Activated naive CD4-positive, alpha-beta T cell treated with anti-CD3 and anti-CD28 coated beads for 36 hours (primary cell): Measurements from ENCODE around the gene SGCA. TPM values are rescaled to one million over a fixed set of nuclear protein-coding genes. Genes with fewer than 3 reads are reported as not detected.
A peak's percentile ranks its signal among the peaks of the same experiment; 100 is the strongest.

Source experiments
- CTCF ChIA-PET: fragments of 350-600 bp; sonication (Branson Sonifier 250); formaldehyde crosslinking; loops from one replicate; lab custom pipeline; 2021; ENCODE audit warnings: antibody characterized with exemption; lab: Charles Lee
- DNase-seq: peaks from one replicate; pipeline ENCODE4 v3.0.0-alpha.2; 2020
- H3K27ac Mint-ChIP-seq: one replicate; pipeline ENCODE4 v1.8.0; 2021; ENCODE audit warnings: mild to moderate bottlenecking, mixed read lengths
- H3K27me3 Mint-ChIP-seq: one replicate; pipeline ENCODE4 v1.8.0; 2021; ENCODE audit warnings: low read depth, mixed read lengths
- H3K36me3 Mint-ChIP-seq: one replicate; pipeline ENCODE4 v1.8.0; 2021; ENCODE audit warnings: low read depth, mixed read lengths
- H3K4me1 Mint-ChIP-seq: one replicate; pipeline ENCODE4 v1.8.0; 2021; ENCODE audit warnings: low read depth, mixed read lengths
- H3K4me3 Mint-ChIP-seq: one replicate; pipeline ENCODE4 v1.8.0; 2021; ENCODE audit warnings: mild to moderate bottlenecking, moderate library complexity, mixed read lengths
- H3K9me3 Mint-ChIP-seq: one replicate; pipeline ENCODE4 v1.8.0; 2021; ENCODE audit warnings: mixed read lengths
- intact Hi-C: fragments of 100-400 bp; cut with micrococcal nuclease; formaldehyde crosslinking; loops from one replicate; pipeline ENCODE4 v1.15.1; 2023
- total RNA-seq, 2 experiments: library from RNA; stranded (reverse); gene quantifications; one replicate each; pipeline ENCODE4 v1.2.3, GENCODE V29; 2021

SGCA gene
- total RNA-seq, 2 experiments from 2014 or later: 0.14 TPM; not detected in 1

DNA sequence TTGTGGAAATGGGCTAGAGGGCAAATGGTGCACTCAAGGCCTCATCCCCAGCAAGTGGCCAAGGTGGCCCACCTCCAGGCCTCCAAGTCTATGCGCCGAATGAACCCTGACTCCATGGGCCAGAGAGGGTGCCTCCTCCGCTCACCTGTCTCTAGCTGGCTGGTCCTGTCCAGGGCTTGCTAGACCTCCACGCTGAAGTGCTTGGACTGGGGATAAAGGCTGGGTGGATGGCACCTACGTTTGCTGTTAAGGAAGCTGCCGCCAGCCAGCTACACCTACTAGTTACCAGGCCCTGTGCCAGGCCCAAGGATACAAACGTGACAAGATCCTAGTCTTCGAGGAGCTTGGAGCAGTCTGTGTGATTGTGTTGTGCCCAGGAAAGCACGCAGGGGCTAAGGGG lies 739 bp upstream of the SGCA start:
- intact Hi-C loops: no loop called here
- Mint-ChIP-seq H3K27ac (no peak overlapping the region), H3K36me3 (no peaks in the 10 kb centered on the region), H3K4me1 (peaks cover 41% of the 10 kb centered on the region), H3K27me3 (no peaks in the 10 kb centered on the region), H3K9me3 (no peaks in the 10 kb centered on the region), H3K4me3 (no peak overlapping the region)
- CTCF ChIA-PET: interaction anchor here (1.3 to 2.2 kb wide), 3 partner anchors 9 to 197 kb away, joined by 3 to 8 read pairs (median 3); no protein-coding TSS in a partner anchor
- no peak for DNase-seq

DNA sequence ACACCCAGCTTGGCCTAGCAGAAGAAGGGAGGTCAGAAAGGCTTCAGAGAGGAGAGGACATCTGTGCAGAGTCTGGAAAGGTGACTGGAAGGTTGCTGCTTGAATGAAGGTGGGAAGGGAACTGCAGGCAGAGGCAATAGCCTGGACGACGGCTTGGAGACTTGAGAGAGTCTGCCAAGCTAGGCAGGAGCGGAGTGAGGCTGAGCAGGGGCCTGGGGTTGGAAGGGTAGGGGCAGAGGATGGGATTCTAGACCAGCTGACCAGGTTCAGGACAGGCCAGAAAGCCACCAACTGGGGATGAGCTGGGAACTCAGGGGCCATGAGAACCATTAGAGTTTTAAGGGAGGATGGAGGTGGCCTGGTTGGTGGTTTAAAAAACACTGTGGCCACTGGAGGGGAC lies 339 bp upstream of the SGCA start:
- H3K4me1 Mint-ChIP-seq: peaks cover 41% of the 10 kb centered on the region
- H3K4me3 Mint-ChIP-seq: no peak overlapping the region
- H3K36me3 Mint-ChIP-seq: no peaks in the 10 kb centered on the region
- H3K27ac Mint-ChIP-seq: no peak overlapping the region
- CTCF ChIA-PET: interaction anchor here (1.3 to 2.2 kb wide), 3 partner anchors 8 to 197 kb away, joined by 3 to 8 read pairs (median 3); no protein-coding TSS in a partner anchor
- intact Hi-C loops: no loop called here
- DNase-seq: no peak
- no peaks in the 10 kb centered on the region for H3K27me3 Mint-ChIP-seq
- H3K9me3 Mint-ChIP-seq: no peaks in the 10 kb centered on the region

DNA sequence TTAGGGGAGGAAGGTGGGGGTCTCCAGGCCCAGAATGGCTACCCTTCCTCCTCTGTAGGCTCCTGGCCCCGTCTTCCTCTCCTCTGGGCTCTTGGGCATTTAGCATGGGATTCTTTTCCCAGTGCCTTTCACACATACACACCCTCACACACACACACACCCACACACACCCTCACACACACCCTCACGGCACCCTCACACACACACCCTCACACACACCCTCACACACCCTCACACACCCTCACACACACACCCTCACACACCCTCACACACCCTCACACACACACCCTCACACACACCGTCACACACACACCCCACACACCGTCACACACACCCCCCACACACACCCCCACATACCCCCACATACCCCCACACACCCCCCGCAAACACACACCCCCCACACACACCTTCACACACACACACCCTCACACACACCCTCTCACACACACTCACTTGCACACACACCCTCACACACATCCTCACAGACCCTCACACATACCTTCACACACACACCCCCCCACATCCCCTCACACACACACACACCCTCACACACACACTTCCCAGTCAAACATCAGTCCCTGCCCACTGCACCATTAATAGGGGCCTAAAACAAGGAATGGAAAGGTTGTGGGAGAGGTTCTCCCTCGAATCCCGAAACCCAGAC lies 845 bp downstream of the SGCA start:
- H3K4me3 Mint-ChIP-seq: no peak overlapping the region
- CTCF ChIA-PET: no interaction called here
- H3K36me3 Mint-ChIP-seq: no peaks in the 10 kb centered on the region
- H3K9me3 Mint-ChIP-seq: no peaks in the 10 kb centered on the region
- no peak overlapping the region for H3K27ac Mint-ChIP-seq
- no peaks in the 10 kb centered on the region for H3K27me3 Mint-ChIP-seq
- no peak for DNase-seq
- peaks cover 32% of the 10 kb centered on the region for H3K4me1 Mint-ChIP-seq
- intact Hi-C loops: no loop called here

DNA sequence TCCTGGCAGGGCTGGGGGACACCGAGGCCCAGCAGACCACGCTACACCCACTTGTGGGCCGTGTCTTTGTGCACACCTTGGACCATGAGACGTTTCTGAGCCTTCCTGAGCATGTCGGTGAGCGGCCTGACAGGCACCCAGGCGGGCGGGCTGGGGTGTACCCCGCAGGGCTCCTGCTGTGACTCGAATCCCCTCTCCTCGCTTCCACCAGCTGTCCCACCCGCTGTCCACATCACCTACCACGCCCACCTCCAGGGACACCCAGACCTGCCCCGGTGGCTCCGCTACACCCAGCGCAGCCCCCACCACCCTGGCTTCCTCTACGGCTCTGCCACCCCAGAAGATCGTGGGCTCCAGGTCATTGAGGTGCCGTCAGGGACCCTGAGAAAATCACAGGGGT lies 1.6 kb downstream of the SGCA start:
- CTCF ChIA-PET: interaction anchor here (1.3 to 3.4 kb wide), 3 partner anchors 11 to 130 kb away, joined by 4 to 44 read pairs (median 6); no protein-coding TSS in a partner anchor
- intact Hi-C loops: no loop called here
- no peaks in the 10 kb centered on the region for H3K36me3 Mint-ChIP-seq

DNA sequence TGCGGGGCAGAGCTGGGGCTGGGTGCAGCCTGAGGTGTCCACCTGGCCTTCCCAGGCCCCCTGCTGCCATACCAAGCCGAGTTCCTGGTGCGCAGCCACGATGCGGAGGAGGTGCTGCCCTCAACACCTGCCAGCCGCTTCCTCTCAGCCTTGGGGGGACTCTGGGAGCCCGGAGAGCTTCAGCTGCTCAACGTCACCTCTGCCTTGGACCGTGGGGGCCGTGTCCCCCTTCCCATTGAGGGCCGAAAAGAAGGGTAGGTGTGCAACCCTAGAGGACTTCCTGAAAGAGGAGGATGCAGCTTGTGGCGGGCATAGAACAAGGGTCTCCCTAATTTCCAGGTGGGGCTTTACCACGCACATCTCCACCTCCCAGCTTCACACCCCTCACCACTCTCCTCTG lies 2.5 kb downstream of the SGCA start:
- H3K4me1 Mint-ChIP-seq: peaks cover 19% of the 10 kb centered on the region
- no peak overlapping the region for H3K4me3 Mint-ChIP-seq
- intact Hi-C loops: no loop called here
- DNase-seq: no peak
- H3K9me3 Mint-ChIP-seq: no peaks in the 10 kb centered on the region
- CTCF ChIA-PET: interaction anchor here (0.8 to 4.0 kb wide), 8 partner anchors 10 to 129 kb away, joined by 3 to 49 read pairs (median 8); partner anchors contain the start of gene PDK2
- no peaks in the 10 kb centered on the region for H3K27me3 Mint-ChIP-seq
- no peaks in the 10 kb centered on the region for H3K36me3 Mint-ChIP-seq
- no peak overlapping the region for H3K27ac Mint-ChIP-seq

More for the DNA sequence above, 1.6 kb downstream of the SGCA start:
- H3K4me1 Mint-ChIP-seq: peaks cover 25% of the 10 kb centered on the region
- DNase-seq: no peak
- H3K27me3 Mint-ChIP-seq: no peaks in the 10 kb centered on the region
- H3K4me3 Mint-ChIP-seq: no peak overlapping the region
- no peaks in the 10 kb centered on the region for H3K9me3 Mint-ChIP-seq
- no peak overlapping the region for H3K27ac Mint-ChIP-seq

DNA sequence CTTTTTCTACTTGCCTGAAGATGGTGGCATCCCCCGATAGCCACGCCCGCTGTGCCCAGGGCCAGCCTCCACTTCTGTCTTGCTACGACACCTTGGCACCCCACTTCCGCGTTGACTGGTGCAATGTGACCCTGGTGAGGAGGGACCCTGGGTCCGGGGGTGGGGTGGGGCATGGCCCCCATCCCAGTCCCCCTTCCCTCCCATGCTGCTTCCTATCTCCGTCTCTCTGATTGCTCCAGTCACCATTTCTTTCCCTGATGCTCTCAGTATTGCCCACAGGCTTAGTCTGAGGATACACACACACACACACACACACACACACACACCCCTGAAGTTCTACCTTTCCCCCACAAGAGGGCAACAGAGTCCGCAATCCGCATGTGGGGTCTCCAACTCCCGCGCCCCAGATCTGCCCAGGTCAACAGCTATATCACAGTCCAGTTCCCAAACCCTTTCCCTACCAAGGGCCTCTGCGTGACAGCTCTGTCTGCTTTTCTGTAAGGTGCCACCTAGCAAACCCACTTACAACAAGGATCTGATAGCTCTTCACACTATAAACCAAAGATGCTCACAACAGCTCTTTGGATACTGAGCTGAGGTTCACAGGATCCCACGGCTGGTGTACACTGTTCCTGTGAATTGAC lies 3.4 kb downstream of the SGCA start:
- intact Hi-C loops: loop anchor here (1.0 kb wide), 2 partner anchors 29 to 128 kb away; no protein-coding TSS in a partner anchor
- no peaks in the 10 kb centered on the region for H3K9me3 Mint-ChIP-seq
- H3K36me3 Mint-ChIP-seq: no peaks in the 10 kb centered on the region
- DNase-seq: peak; percentile 57
- H3K27me3 Mint-ChIP-seq: no peaks in the 10 kb centered on the region
- no peak overlapping the region for H3K27ac Mint-ChIP-seq
- CTCF ChIA-PET: interaction anchor here (0.6 to 4.0 kb wide), 44 partner anchors 8 to 330 kb away, joined by 3 to 49 read pairs (median 4); partner anchors contain the start of genes COL1A1, LRRC59 and TMEM92
- peaks cover 10% of the 10 kb centered on the region for H3K4me1 Mint-ChIP-seq
- H3K4me3 Mint-ChIP-seq: peak overlapping the region; percentile 46

DNA sequence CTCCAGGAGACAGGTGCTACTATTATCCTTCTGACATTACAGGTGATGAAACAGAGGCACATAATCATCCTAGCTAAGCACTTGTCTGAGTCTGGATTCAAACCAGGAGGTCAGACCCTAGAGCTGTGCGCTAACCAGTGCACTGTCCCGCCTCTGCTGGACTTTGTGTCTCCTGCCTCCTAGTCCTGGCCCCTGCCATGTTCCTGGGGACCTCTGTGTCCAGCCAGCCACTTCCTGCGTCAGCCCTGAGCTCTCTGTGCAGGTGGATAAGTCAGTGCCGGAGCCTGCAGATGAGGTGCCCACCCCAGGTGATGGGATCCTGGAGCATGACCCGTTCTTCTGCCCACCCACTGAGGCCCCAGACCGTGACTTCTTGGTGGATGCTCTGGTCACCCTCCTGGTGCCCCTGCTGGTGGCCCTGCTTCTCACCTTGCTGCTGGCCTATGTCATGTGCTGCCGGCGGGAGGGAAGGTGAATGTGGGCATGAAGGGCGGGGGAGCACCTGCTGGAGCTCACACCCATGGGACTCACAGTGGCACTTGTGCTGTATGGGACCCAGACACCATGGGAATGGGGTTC lies 4.2 kb downstream of the SGCA start:
- Mint-ChIP-seq H3K27ac (no peak overlapping the region), H3K9me3 (no peaks in the 10 kb centered on the region), H3K27me3 (no peaks in the 10 kb centered on the region), H3K36me3 (no peaks in the 10 kb centered on the region), H3K4me1 (peaks cover 10% of the 10 kb centered on the region), H3K4me3 (no peak overlapping the region)
- intact Hi-C loops: loop anchor here (1.0 kb wide), 2 partner anchors 28 to 127 kb away; no protein-coding TSS in a partner anchor
- CTCF ChIA-PET: interaction anchor here (0.6 to 4.0 kb wide), 43 partner anchors 8 to 330 kb away, joined by 3 to 49 read pairs (median 4); partner anchors contain the start of genes COL1A1, LRRC59 and TMEM92
- DNase-seq: no peak

DNA sequence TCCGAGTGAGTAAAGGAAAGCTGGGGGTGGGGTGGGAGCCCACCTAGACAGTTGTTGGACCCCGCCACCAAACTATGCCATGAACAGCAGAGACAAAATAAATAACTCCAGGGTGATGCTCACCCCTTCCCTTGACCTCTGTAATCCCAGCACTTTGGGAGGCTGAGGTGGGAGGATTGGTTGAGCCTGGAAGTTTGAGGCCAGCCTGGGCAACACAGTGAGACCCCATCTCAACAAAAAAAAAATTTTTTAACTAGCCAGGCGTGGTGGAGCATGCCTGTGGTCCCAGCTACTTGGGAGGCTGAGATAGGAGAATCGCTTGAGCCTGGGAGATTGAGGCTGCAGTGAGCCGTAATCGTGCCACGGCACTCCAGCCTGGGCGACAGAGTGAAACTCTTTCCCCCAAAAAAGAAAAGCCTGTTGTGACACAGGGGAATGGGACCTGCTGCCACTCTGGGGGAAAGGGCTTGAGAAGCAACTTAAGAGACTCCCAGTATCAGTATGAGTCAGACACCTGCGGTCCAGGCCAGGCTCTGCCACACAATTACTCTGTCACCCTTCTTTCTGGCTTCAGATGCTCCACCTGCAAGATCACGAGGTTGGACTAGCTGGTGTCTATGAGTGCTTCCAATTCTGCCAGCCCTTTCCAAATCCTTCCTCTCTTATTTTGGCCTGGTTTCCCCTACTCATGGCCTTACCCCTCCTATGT lies 5.0 kb downstream of the SGCA start:
- Mint-ChIP-seq H3K9me3 (no peaks in the 10 kb centered on the region), H3K27me3 (no peaks in the 10 kb centered on the region), H3K4me3 (no peak overlapping the region), H3K27ac (no peak overlapping the region), H3K36me3 (no peaks in the 10 kb centered on the region), H3K4me1 (peaks cover 10% of the 10 kb centered on the region)
- no peak for DNase-seq
- intact Hi-C loops: no loop called here
- CTCF ChIA-PET: interaction anchor here (1.2 to 4.0 kb wide), 11 partner anchors 8 to 130 kb away, joined by 3 to 49 read pairs (median 10); partner anchors contain the start of genes COL1A1 and TMEM92

DNA sequence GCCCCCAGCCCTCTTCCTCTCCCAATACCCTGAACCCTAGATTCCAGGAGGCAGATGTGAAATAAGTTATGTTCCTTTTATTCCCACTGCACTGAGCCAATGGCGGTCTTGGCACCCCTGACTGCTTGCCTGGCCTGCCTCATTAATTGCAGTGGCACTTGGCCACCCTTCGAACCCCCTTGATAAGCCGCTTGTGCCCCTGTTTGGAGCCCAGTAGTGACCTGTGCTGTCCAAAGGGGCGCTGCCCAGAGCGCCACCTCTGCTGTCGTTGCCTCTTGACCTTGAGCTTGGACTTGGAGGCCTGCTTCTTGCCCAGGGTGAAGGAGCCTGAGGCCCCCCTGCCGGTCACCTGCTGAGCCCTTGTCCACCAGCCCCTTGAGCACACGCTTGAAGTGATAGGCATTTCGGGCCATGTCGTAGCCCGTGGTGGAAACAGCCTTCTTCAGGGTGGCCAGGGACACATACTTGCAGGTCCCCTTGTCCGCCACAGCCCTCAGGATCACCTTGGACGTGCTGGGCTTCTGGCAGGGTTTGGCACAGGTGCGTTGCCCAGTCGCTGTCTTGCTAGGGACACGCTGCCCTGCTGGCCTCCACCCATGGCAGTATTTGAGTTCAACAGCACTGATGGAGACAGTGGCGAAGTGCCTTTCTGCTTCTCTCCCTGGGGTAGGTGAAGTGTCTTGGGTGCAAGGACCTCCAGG lies 5.7 kb downstream of the SGCA start:
- CTCF ChIA-PET: interaction anchor here (0.9 to 4.0 kb wide), 6 partner anchors 10 to 126 kb away, joined by 4 to 49 read pairs (median 8); no protein-coding TSS in a partner anchor
- intact Hi-C loops: no loop called here
- H3K36me3 Mint-ChIP-seq: no peaks in the 10 kb centered on the region
- peaks cover 10% of the 10 kb centered on the region for H3K4me1 Mint-ChIP-seq
- no peaks in the 10 kb centered on the region for H3K9me3 Mint-ChIP-seq
- DNase-seq: no peak
- H3K27me3 Mint-ChIP-seq: no peaks in the 10 kb centered on the region
- no peak overlapping the region for H3K4me3 Mint-ChIP-seq
- H3K27ac Mint-ChIP-seq: no peak overlapping the region

DNA sequence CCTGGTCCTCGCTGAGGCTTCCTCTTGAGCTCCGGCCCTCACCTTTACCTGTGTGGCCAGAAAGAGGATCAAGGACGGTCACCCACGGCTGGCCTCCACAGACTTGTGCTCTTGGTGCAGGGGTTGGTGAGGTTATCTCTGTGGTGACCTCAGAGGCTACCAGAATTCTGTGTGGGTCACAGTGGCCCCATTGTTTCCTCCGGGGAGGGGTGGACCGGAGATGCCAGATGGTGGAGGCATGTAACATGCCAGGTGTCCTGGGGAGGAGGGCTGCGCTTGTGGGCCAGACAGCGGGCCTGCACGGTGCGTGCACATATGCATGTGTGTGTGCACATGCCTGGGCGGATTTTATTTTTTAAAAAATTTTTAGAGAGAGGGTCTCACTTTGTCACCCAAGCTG lies 6.3 kb downstream of the SGCA start:
- Mint-ChIP-seq H3K36me3 (no peaks in the 10 kb centered on the region), H3K27me3 (no peaks in the 10 kb centered on the region), H3K9me3 (no peaks in the 10 kb centered on the region), H3K4me1 (peaks cover 10% of the 10 kb centered on the region), H3K27ac (no peak overlapping the region), H3K4me3 (no peak overlapping the region)
- CTCF ChIA-PET: interaction anchor here (0.6 to 2.6 kb wide), 4 partner anchors 25 to 126 kb away, joined by 3 to 7 read pairs (median 4); no protein-coding TSS in a partner anchor
- intact Hi-C loops: no loop called here
- DNase-seq: no peak

DNA sequence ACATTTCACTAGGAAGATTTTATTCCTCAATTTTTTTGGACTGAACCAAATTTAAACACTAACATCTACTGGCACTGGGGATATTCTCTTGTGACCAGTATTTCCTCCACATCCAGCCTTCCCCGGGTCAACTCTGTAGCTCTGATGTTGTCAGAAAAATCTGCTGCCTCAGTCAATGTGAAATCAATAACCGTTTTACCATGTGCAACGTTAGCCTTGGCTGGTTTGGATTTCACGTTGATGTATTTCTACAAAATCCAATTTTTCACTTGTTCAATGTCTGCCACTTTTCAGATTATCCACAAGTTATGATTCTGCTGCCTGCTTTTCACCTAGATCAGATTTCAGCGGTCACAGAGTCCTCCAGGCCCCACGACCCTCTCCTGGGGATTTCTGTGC lies 7.1 kb downstream of the SGCA start:
- peaks cover 12% of the 10 kb centered on the region for H3K4me1 Mint-ChIP-seq
- H3K27ac Mint-ChIP-seq: no peak overlapping the region
- H3K36me3 Mint-ChIP-seq: no peaks in the 10 kb centered on the region
- CTCF ChIA-PET: interaction anchor here (0.6 to 2.6 kb wide), 6 partner anchors 8 to 125 kb away, joined by 3 to 7 read pairs (median 4); partner anchors contain the start of genes COL1A1 and SGCA
- no peaks in the 10 kb centered on the region for H3K27me3 Mint-ChIP-seq
- intact Hi-C loops: no loop called here
- no peaks in the 10 kb centered on the region for H3K9me3 Mint-ChIP-seq
- no peak for DNase-seq
- H3K4me3 Mint-ChIP-seq: no peak overlapping the region
